ENCODE data around the gene ACTR6.

DNA sequence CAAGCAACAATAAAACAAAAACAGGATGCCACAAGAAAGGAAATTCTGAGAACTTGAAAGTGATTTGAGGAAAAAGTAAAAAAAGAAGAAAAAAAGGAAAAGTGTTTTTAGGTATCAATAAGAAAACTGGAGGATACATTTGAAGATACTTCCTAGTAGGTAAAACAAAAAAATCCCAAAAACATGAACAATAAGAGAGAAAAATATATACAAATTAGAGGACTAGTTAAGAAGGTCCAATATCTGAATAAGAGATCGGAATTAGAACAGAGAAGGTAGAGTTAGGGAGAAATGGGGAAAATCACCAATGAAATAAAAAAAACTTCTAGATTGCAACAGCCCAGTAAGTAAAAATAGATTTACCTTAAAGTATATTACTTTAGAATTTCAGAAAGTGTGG, 57.5 kb downstream of the ACTR6 start:
- no peak for TF ChIP-seq EZH2 (IDR thresholded peaks at IDR 0.05; ENCODE audit: low read length)
- no peak for TF ChIP-seq CTCF (optimal IDR thresholded peaks at IDR 0.05 in 1 of 3, IDR thresholded peaks at IDR 0.05 in 1 of 3, conservative IDR thresholded peaks at IDR 0.05 in 1 of 3; ENCODE audit: extremely low read depth in 1 of 3, insufficient read depth in 2 of 3, low read length in 3 of 3)
